SJSA1 (cell line): ENCODE data around the gene SDCBP2. TPM values are rescaled to one million over a fixed set of nuclear protein-coding genes. Genes with fewer than 3 reads are reported as not detected.

ENCODE experiments used
- DNase-seq, 2 experiments: peaks; one replicate each; pipeline ENCODE4 v3.0.0-alpha.2; 2015 to 2020; ENCODE audit warnings: low spot score in 2 of 2, low read depth in 1 of 2
- H3K27ac ChIP-seq: fragments of 250-450 bp; sonication (Bioruptor Pico); 2 replicates; pipeline ENCODE4 v1.5.1; 2020; ENCODE audit warnings: mild to moderate bottlenecking, moderate library complexity
- H3K27me3 ChIP-seq: fragments of 250-450 bp; sonication (Bioruptor Pico); replicated peaks from 2 replicates; pipeline ENCODE4 v1.5.1; 2020; ENCODE audit warnings: mild to moderate bottlenecking, moderate library complexity
- H3K36me3 ChIP-seq: fragments of 250-450 bp; sonication (Bioruptor Pico); 2 replicates; pipeline ENCODE4 v1.5.1; 2020; ENCODE audit warnings: mild to moderate bottlenecking
- H3K4me1 ChIP-seq: fragments of 250-450 bp; sonication (Bioruptor Pico); replicated peaks from 2 replicates; pipeline ENCODE4 v1.6.1; 2021; ENCODE audit warnings: mild to moderate bottlenecking
- H3K4me3 ChIP-seq: fragments of 250-450 bp; sonication (Bioruptor Pico); 2 replicates; pipeline ENCODE4 v1.5.1; 2020; ENCODE audit warnings: mild to moderate bottlenecking
- H3K9me3 ChIP-seq: fragments of 250-450 bp; sonication (Bioruptor Pico); replicated peaks from 2 replicates; pipeline ENCODE4 v1.5.1; 2020; ENCODE audit warnings: mild to moderate bottlenecking
- total RNA-seq: library from RNA; depleted of rRNA; stranded (reverse); fragments of >200 nt; shearing (Covaris generic); gene quantifications from 2 replicates; pipeline ENCODE4 v1.2.3, GENCODE V29; 2014; rRNA removed

Gene SDCBP2
- total RNA-seq, 1 experiment from 2014 or later = 1.2 TPM

GRCh38 chr20:1267161-1267560, 61.8 kb downstream of the SDCBP2 start:
- no peak for DNase-seq
- peak overlapping the region; percentile 52 for H3K4me3 ChIP-seq
- H3K27ac ChIP-seq = no peak overlapping the region
- peaks cover 7% of the 10 kb centered on the region for H3K4me1 ChIP-seq
- no peaks in the 10 kb centered on the region for H3K36me3 ChIP-seq
- H3K9me3 ChIP-seq = no peaks in the 10 kb centered on the region
- no peaks in the 10 kb centered on the region for H3K27me3 ChIP-seq

GRCh38 chr20:1266167-1266973, 62.6 kb downstream of the SDCBP2 start, which contains the start of gene SNPH:
SNPH (plus strand) TSS chr20:1266294; CDS start chr20:1296240, 29,946 bp downstream.
- DNase-seq = peak; percentile 56 to 76
- Histone ChIP-seq H3K27ac (no peak within 1 kb of the TSS; the same call in 1 of the 2 replicates), H3K4me3 (peak within 1 kb of the TSS; percentile 52), H3K36me3 (no peaks in the 10 kb centered on the region), H3K4me1 (peaks cover 7% of the 10 kb centered on the region), H3K27me3 (no peaks in the 10 kb centered on the region), H3K9me3 (no peaks in the 10 kb centered on the region)

- Histone ChIP-seq H3K27me3 (no peaks in the 10 kb centered on the region), H3K27ac (no peak overlapping the region; the same call in 1 of the 2 replicates), H3K36me3 (no peaks in the 10 kb centered on the region), H3K4me3 (peak overlapping the region; percentile 52), H3K9me3 (no peaks in the 10 kb centered on the region), H3K4me1 (peaks cover 7% of the 10 kb centered on the region)
- no peak for DNase-seq
These were observed 63.1 kb downstream of the SDCBP2 start for GRCh38 chr20:1265916-1266166.

GRCh38 chr20:1265226-1265915, 63.6 kb downstream of the SDCBP2 start:
- Histone ChIP-seq H3K27me3 (no peaks in the 10 kb centered on the region), H3K4me1 (peaks cover 7% of the 10 kb centered on the region), H3K4me3 (peak overlapping the region; percentile 52), H3K9me3 (no peaks in the 10 kb centered on the region), H3K36me3 (no peaks in the 10 kb centered on the region), H3K27ac (no peak overlapping the region; the same call in 1 of the 2 replicates)
- no peak for DNase-seq

- no peak overlapping the region for H3K4me3 ChIP-seq
- no peaks in the 10 kb centered on the region for H3K9me3 ChIP-seq
- H3K4me1 ChIP-seq = peaks cover 7% of the 10 kb centered on the region
- H3K27me3 ChIP-seq = no peaks in the 10 kb centered on the region
- H3K36me3 ChIP-seq = no peaks in the 10 kb centered on the region
- no peak for DNase-seq
- H3K27ac ChIP-seq = no peak overlapping the region
These were observed 64.2 kb downstream of the SDCBP2 start for GRCh38 chr20:1264727-1265126.

GRCh38 chr20:1263853-1264252, 65.1 kb downstream of the SDCBP2 start:
- Histone ChIP-seq H3K9me3 (no peaks in the 10 kb centered on the region), H3K27ac (no peak overlapping the region), H3K36me3 (no peaks in the 10 kb centered on the region), H3K4me3 (no peak overlapping the region), H3K27me3 (no peaks in the 10 kb centered on the region), H3K4me1 (peaks cover 7% of the 10 kb centered on the region)
- DNase-seq = no peak

Other genes with a start within 250 kb of the SDCBP2 start
- 81.0 and 130 TPM in 2 replicates for gene PSMF1, start 210.5 kb downstream of the SDCBP2 start, total RNA-seq
- gene TMEM74B, start 144.2 kb downstream of the SDCBP2 start, total RNA-seq = not detected in 2 replicates
- gene C20orf202, start 125.7 kb downstream of the SDCBP2 start, total RNA-seq = not detected in 2 replicates
- gene RAD21L1, start 103.1 kb downstream of the SDCBP2 start, total RNA-seq = 0.19 and 0.29 TPM in 2 replicates
- 3.3 and 5.4 TPM in 2 replicates for gene SNPH, start 62.8 kb downstream of the SDCBP2 start, total RNA-seq
- 75.3 and 98.6 TPM in 2 replicates for gene FKBP1A, start 63.9 kb upstream of the SDCBP2 start, total RNA-seq
- 42.6 and 57.3 TPM in 2 replicates for gene NSFL1C, start 137.7 kb upstream of the SDCBP2 start, total RNA-seq
- gene SIRPB2, start 162.3 kb upstream of the SDCBP2 start, total RNA-seq = not detected in 2 replicates
- gene SIRPD, start 228.6 kb upstream of the SDCBP2 start, total RNA-seq = not detected in 2 replicates